ENCODE measurements around the gene YPEL2.

- TF ChIP-seq CTCF (IDR thresholded peaks at IDR 0.05) = no peak
- no peak for TF ChIP-seq POLR2A (IDR thresholded peaks at IDR 0.05)
Observed at GRCh38 chr17:59355702-59356325, 24.4 kb downstream of the YPEL2 start.
